Small intestine (tissue), 16 donors: ENCODE measurements around the gene FOXF2. TPM values are rescaled to one million over a fixed set of nuclear protein-coding genes. Genes with fewer than 3 reads are reported as not detected.

Source experiments
- DNase-seq, 2 donors: peaks; one replicate each; pipeline versions ENCODE4 v3.0.0 to v3.0.0-alpha.2; 2013
- FAIRE-seq: peaks from 2 replicates; lab custom pipeline; 2012; peaks lifted over from hg19 to GRCh38; lab: Jason Lieb, UNC
- H3K27ac ChIP-seq, 3 donors: one replicate each; pipeline ENCODE4 v1.5.1; 2013; ENCODE audit warnings: low read length in 2 of 3, mild to moderate bottlenecking in 2 of 3, control low read depth in 1 of 3, inconsistent platforms in 1 of 3, low read depth in 1 of 3, moderate library complexity in 1 of 3
- H3K27me3 ChIP-seq, 3 donors: one replicate each; pipeline ENCODE4 v1.6.1; 2013; ENCODE audit warnings: low read length in 3 of 3, inconsistent platforms in 1 of 3; ENCODE audit not compliant: control insufficient read depth in 3 of 3, insufficient read depth in 3 of 3
- H3K36me3 ChIP-seq, 3 donors: one replicate each; pipeline ENCODE4 v1.6.1; 2013; ENCODE audit warnings: low read length in 3 of 3, inconsistent platforms in 1 of 3, low read depth in 1 of 3, mild to moderate bottlenecking in 1 of 3, moderate library complexity in 1 of 3; ENCODE audit not compliant: control insufficient read depth in 3 of 3, insufficient read depth in 2 of 3
- H3K4me1 ChIP-seq, 3 donors: one replicate each; pipeline ENCODE4 v1.6.1; 2013; ENCODE audit warnings: low read length in 2 of 3, inconsistent platforms in 1 of 3, low read depth in 1 of 3, mild to moderate bottlenecking in 1 of 3, moderate library complexity in 1 of 3; ENCODE audit not compliant: control insufficient read depth in 3 of 3, insufficient read depth in 2 of 3
- H3K4me3 ChIP-seq, 3 donors: one replicate each; pipeline ENCODE4 v1.5.1; 2013; ENCODE audit warnings: low read length in 3 of 3, control low read depth in 1 of 3, inconsistent platforms in 1 of 3, low read depth in 1 of 3, mild to moderate bottlenecking in 1 of 3, moderate library complexity in 1 of 3
- H3K9me3 ChIP-seq, 2 donors: one replicate each; pipeline ENCODE4 v1.6.1; 2013; ENCODE audit warnings: low read depth in 1 of 2, low read length in 1 of 2; ENCODE audit not compliant: control insufficient read depth in 2 of 2, insufficient read depth in 1 of 2
- WGBS, 3 donors: extraction: QIAGEN DNeasy Blood & Tissue Kit; methylation state at CpG; one replicate each; pipeline ENCODE4 v1.1.7; 2013; 5-methylcytosine and 5-hydroxymethylcytosine counted together
- long read RNA-seq, 10 donors: transcript quantifications; one replicate each; lab custom pipeline, GENCODE V29; 2026
- polyA plus RNA-seq, 4 donors: library from polyadenylated mRNA; stranded (reverse) in 3 of 4; unstranded in 1 of 4; fragments of 200-250 nt in 3 of 4; fragments of 120-200 nt in 1 of 4; gene quantifications; one replicate each; pipeline versions ENCODE4 v1.2.1 to v1.2.3, GENCODE V29; 2013
- donor health status: healthy with polysubstance abuse.
- donor health status: control.
- donor health status: control.
- donor health status: Bipolar disorder and iron deficiency.
- donor health status: healthy.

Gene FOXF2
- 10 to 100 TPM in 1 of 4 donors, 1 to 10 TPM in 2, under 1 TPM in 1; 0.45 to 23.3 (median 8.3) TPM for polyA plus RNA-seq
- long read RNA-seq, donor 1, transcript FOXF2-202 (2 exons, 2,451 nt) = major isoform, 12 of 12 reads
- long read RNA-seq, donor 1, partial matches to known transcripts = 0 of 12 reads
- long read RNA-seq, donor 1, other reads (novel, unspliced or antisense) = 0 of 12 reads
- long read RNA-seq, donor 2, partial matches to known transcripts = 6 of 8 reads
- long read RNA-seq, donor 2, other reads (novel, unspliced or antisense) = 0 of 8 reads
- long read RNA-seq, donor 3, transcript FOXF2-202 (2 exons, 2,451 nt) = major isoform, 7 of 20 reads
- long read RNA-seq, donor 3, partial matches to known transcripts = 13 of 20 reads
- long read RNA-seq, donor 3, other reads (novel, unspliced or antisense) = 0 of 20 reads
- long read RNA-seq, donor 4, partial matches to known transcripts = 0 of 1 reads
- long read RNA-seq, donor 4, other reads (novel, unspliced or antisense) = 0 of 1 reads
- long read RNA-seq, donor 5, partial matches to known transcripts = 0 of 4 reads
- long read RNA-seq, donor 5, other reads (novel, unspliced or antisense) = 0 of 4 reads
- long read RNA-seq, donor 6, transcript FOXF2-202 (2 exons, 2,451 nt) = major isoform, 6 of 13 reads
- long read RNA-seq, donor 6, partial matches to known transcripts = 7 of 13 reads
- long read RNA-seq, donor 6, other reads (novel, unspliced or antisense) = 0 of 13 reads
- long read RNA-seq, donor 7 = 0 reads
- long read RNA-seq, donor 8 = 0 reads
- long read RNA-seq, donor 9, transcript FOXF2-202 (2 exons, 2,451 nt) = major isoform, 5 of 10 reads
- long read RNA-seq, donor 9, partial matches to known transcripts = 5 of 10 reads
- long read RNA-seq, donor 9, other reads (novel, unspliced or antisense) = 0 of 10 reads
- long read RNA-seq, donor 10, transcript FOXF2-202 (2 exons, 2,451 nt) = major isoform, 9 of 9 reads
- long read RNA-seq, donor 10, partial matches to known transcripts = 0 of 9 reads
- long read RNA-seq, donor 10, other reads (novel, unspliced or antisense) = 0 of 9 reads

- FAIRE-seq = no peak
- Histone ChIP-seq H3K27ac (peak within 1 kb of the TSS; percentile 17 to 89 (median 72)), H3K4me1 (no peaks in the 10 kb centered on the region)
Measured at GRCh38 chr6:1389369-1390132, at the start of gene FOXF2. FOXF2 (plus strand) TSS chr6:1389576; CDS start chr6:1389948, 372 bp downstream.

DNA sequence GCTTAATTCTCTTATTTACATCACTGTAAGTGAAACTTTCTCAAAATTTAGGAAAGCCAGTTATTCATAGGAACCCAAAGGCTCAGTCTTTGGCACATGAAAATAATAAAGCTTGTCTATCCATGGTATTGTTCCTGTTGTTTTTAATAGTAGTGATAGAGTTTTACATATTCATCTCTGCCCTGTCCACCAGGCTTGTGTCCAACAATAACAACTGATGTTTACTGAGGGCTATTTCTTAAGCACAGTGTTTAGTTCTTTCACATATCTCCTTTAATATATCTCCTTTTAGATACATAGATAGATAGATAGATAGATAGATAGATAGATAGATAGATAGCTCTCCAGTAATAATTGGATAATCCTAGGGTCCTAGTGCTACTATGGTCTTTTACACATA, 43.3 kb upstream of the FOXF2 start:
- H3K4me3 ChIP-seq = no peak overlapping the region
- no peaks in the 10 kb centered on the region for H3K4me1 ChIP-seq
- no peak overlapping the region for H3K27ac ChIP-seq
- peaks cover 0 to 11% (median 2%) of the 10 kb centered on the region in 3 donors for H3K27me3 ChIP-seq
- FAIRE-seq = no peak
- no peak for DNase-seq
- H3K36me3 ChIP-seq = no peaks in the 10 kb centered on the region
- H3K9me3 ChIP-seq = no peaks in the 10 kb centered on the region

More at GRCh38 chr6:1389369-1390132, at the start of gene FOXF2:
- Histone ChIP-seq H3K9me3 (no peaks in the 10 kb centered on the region), H3K36me3 (peaks cover 0 to 26% (median 0%) of the 10 kb centered on the region in 3 donors), H3K27me3 (peaks cover 44 to 87% (median 48%) of the 10 kb centered on the region in 3 donors), H3K4me3 (peak within 1 kb of the TSS; percentile 31 to 61 (median 47))
- peak in 1 of 2 donors; percentile 33 for DNase-seq
- 2 to 5% (median 2%) methylated on average over 10 to 112 of the region's 112 CpGs for WGBS, 3 donors

GRCh38 chr6:1346558-1347091, 42.8 kb upstream of the FOXF2 start:
- H3K36me3 ChIP-seq = no peaks in the 10 kb centered on the region
- no peak overlapping the region for H3K4me3 ChIP-seq
- WGBS, 3 donors = 62 to 82% (median 75%) methylated on average over 5 of the region's 5 CpGs
- H3K27me3 ChIP-seq = peaks cover 0 to 11% (median 2%) of the 10 kb centered on the region in 3 donors
- H3K4me1 ChIP-seq = no peaks in the 10 kb centered on the region
- no peak for FAIRE-seq
- no peaks in the 10 kb centered on the region for H3K9me3 ChIP-seq
- DNase-seq = no peak
- H3K27ac ChIP-seq = no peak overlapping the region

DNA sequence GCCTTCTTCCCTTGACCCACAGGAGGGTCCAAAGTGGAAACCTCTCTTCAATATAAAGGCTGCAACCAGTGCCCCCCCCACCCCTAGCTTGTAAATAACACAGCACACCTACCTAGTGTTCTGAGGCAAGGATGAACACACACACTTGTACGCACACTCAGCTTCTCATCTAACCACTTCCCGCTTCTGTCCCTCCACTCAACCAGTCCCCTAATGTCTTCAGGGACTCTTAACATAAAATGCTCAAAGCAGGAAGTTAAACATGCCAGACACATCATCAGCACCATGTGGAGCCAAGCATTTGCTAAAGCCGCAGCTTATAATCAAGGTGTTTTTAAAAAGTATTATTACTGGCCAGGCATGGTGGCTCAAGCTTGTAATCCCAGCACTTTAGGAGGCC, 42.2 kb upstream of the FOXF2 start:
- Histone ChIP-seq H3K4me1 (no peaks in the 10 kb centered on the region), H3K36me3 (no peaks in the 10 kb centered on the region), H3K9me3 (peaks cover 0 to 4% of the 10 kb centered on the region in 2 donors), H3K27ac (no peak overlapping the region), H3K27me3 (peaks cover 0 to 11% (median 2%) of the 10 kb centered on the region in 3 donors), H3K4me3 (no peak overlapping the region)
- no peak for DNase-seq
- 81 to 91% (median 84%) methylated on average over 3 of the region's 3 CpGs for WGBS, 3 donors
- no peak for FAIRE-seq

GRCh38 chr6:1348675-1349074, 40.7 kb upstream of the FOXF2 start:
- no peaks in the 10 kb centered on the region for H3K36me3 ChIP-seq
- no peak overlapping the region for H3K27ac ChIP-seq
- DNase-seq (peak in 1 of 2 donors; percentile 13), FAIRE-seq (no peak)
- no peak overlapping the region for H3K4me3 ChIP-seq
- H3K27me3 ChIP-seq = peaks cover 0 to 11% (median 0%) of the 10 kb centered on the region in 3 donors
- peaks cover 0 to 8% of the 10 kb centered on the region in 2 donors for H3K9me3 ChIP-seq
- H3K4me1 ChIP-seq = no peaks in the 10 kb centered on the region
- 48 to 82% (median 74%) methylated on average over 1 of the region's 1 CpG for WGBS, 3 donors

- Histone ChIP-seq H3K36me3 (no peaks in the 10 kb centered on the region), H3K4me3 (no peak overlapping the region), H3K9me3 (peaks cover 0 to 8% of the 10 kb centered on the region in 2 donors), H3K4me1 (no peaks in the 10 kb centered on the region), H3K27ac (no peak overlapping the region), H3K27me3 (peaks cover 0 to 11% (median 0%) of the 10 kb centered on the region in 3 donors)
- no peak for DNase-seq
- 23 to 39% (median 30%) methylated on average over 1 of the region's 1 CpG for WGBS, 3 donors
- no peak for FAIRE-seq
Measured at GRCh38 chr6:1349655-1350054, 39.7 kb upstream of the FOXF2 start.

GRCh38 chr6:1351381-1352008, 37.9 kb upstream of the FOXF2 start:
- WGBS, 3 donors = 74 to 87% (median 86%) methylated on average over 2 of the region's 2 CpGs
- Histone ChIP-seq H3K4me1 (no peaks in the 10 kb centered on the region), H3K27ac (no peak overlapping the region), H3K9me3 (peaks cover 0 to 8% of the 10 kb centered on the region in 2 donors), H3K4me3 (no peak overlapping the region), H3K27me3 (peaks cover 0 to 7% (median 0%) of the 10 kb centered on the region in 3 donors), H3K36me3 (no peaks in the 10 kb centered on the region)
- no peak for DNase-seq
- FAIRE-seq = no peak
